T47D (cell line): ENCODE measurements around the gene SLC5A3.

ENCODE experiments used
- DNase-seq, 2 experiments: peaks; one replicate each; pipeline versions ENCODE4 v3.0.0 to v3.0.0-alpha.2; 2011 to 2012; ENCODE audit warnings: low read depth in 1 of 2, low spot score in 1 of 2
- JUND ChIP-seq: IDR thresholded peaks from 2 replicates; pipeline ENCODE4 v1.6.1; 2012; ENCODE audit warnings: low read depth
- in situ Hi-C: cut with HindIII; loops from 2 replicates; pipeline ENCODE4 v1.10.0; 2016; ENCODE audit warnings: low sequenced_read_pairs, low pct_unique_long_range_greater_than_20kb

Gene SLC5A3

DNA sequence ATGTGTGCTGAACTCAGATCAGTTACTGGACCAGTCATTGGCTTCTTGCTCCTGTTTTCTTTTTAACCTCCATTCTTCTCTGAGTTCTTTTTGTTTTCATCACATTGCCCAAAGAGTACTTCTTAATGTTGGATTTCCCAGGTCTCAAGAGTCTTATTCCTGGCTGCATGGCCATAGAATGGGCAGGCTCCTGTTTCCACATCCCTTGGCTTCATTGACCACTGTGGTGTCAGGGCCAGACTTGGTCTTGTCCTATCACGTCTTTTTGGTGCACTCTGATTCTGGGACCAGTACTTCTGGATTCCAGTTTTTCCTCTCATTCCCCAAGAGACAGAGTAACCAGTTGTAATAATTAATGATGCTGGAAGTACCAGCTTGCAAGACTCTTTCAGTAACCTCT is 41.8 kb downstream of the SLC5A3 start:
- in situ Hi-C loops, result no loop called here
- TF ChIP-seq JUND, result no peak
- no peak for DNase-seq

DNA sequence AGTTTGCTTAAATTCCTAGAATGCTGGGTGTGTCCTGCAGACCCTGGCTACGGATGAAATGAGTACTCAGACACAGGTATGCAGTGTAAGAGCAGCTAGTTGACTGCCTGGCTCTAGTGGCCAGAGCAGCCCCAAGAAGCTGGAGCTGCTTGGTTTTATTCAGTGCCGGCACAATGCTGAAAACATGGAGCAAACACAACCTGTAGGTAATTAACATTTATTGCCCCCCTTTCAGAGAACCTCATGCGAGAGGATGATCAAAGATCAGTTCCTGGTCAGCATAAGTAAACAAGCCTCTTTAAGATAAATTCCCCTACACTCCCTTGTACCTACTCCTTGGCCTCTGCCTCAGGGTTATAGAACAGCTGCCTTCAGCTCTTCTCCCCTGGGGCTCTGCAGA is 43.2 kb downstream of the SLC5A3 start:
- TF ChIP-seq JUND, result no peak

DNA sequence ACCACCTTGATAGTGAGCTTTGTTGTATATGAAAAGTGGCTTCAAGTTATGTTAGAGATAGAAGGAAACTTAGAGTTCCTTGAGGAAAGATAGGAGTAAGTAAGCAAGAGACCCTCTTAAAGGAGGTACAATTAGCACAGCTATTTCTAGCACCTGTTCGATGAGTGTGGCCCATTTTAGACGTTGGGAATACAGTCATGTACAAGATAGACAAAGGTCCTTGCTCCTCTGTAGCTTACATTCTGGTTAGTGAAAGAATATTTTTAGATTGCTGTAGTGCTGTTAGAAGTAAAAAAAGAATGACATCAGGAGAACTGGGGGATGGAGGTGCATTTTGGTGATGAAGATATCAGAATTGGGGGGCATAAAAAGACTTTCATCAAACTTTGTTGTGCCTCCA is 47.5 kb downstream of the SLC5A3 start:
- in situ Hi-C loops, result no loop called here
- no peak for TF ChIP-seq JUND
- DNase-seq, result no peak

More for the DNA sequence above, 43.2 kb downstream of the SLC5A3 start:
- DNase-seq, result no peak
- in situ Hi-C loops, result no loop called here

DNA sequence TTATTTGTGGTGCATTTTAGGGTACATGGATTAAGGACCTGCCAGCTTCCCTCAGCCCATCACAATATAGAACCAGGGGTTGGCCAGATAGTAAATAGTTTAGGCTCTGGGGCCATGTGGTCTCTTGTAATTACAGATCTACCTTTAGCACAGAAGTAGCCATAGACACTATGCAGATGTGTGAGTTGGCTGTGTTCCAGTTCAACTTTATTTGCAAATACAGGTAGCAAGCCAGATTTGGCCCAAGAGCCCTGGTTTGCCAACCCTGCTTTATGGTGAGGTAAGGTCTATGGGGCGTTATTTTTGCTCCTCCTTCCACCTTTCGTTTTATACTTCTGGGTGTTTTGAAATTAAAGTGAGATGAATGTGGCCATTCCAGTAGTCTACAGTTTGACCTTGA is 48.7 kb downstream of the SLC5A3 start:
- peak in 1 of 2 experiments; percentile 51 for DNase-seq
- in situ Hi-C loops, result no loop called here
- no peak for TF ChIP-seq JUND
